Lower leg skin (tissue), 4 donors: Measurements from ENCODE around the gene SOHLH2. TPM values are rescaled to one million over a fixed set of nuclear protein-coding genes. Genes with fewer than 3 reads are reported as not detected.

Source experiments
- DNase-seq, 2 donors: peaks; one replicate each; pipeline ENCODE4 v3.0.0-alpha.2; 2019; ENCODE audit warnings: low spot score in 2 of 2
- H3K4me3 ChIP-seq: fragments of 200-600 bp; sonication (generic); 2 replicates; pipeline ENCODE4 v1.5.1; 2017; ENCODE audit warnings: mild to moderate bottlenecking, low read depth; ENCODE audit not compliant: poor library complexity, severe bottlenecking
- CTCF ChIP-seq, 3 donors: fragments of 450-650 bp; IDR thresholded peaks; one replicate each; pipeline ENCODE4 v1.5.1; 2016; ENCODE audit warnings: antibody characterized with exemption in 3 of 3, mild to moderate bottlenecking in 3 of 3, moderate library complexity in 2 of 3
- POLR2A ChIP-seq, 2 donors: fragments of 450-650 bp; IDR thresholded peaks; one replicate each; pipeline ENCODE4 v1.6.1; 2016 to 2017; ENCODE audit warnings: antibody characterized with exemption in 2 of 2, mild to moderate bottlenecking in 1 of 2, moderate library complexity in 1 of 2
- WGBS, 2 donors: methylation state at CpG; one replicate each; pipeline ENCODE4 v1.1.5; 2018; 5-methylcytosine and 5-hydroxymethylcytosine counted together
- intact Hi-C: fragments of 100-400 bp; cut with DNase I; formaldehyde crosslinking; loops from one replicate; pipeline ENCODE4 v1.15.0; 2023; ENCODE audit warnings: low total_unique reads
- total RNA-seq, 4 donors: library from RNA; depleted of rRNA; stranded (reverse); fragments of >200 nt; gene quantifications; one replicate each; pipeline ENCODE4 v1.1.0, GENCODE V29; 2016

Gene SOHLH2
- total RNA-seq, 4 donors from 2014 or later = not detected

GRCh38 chr13:36210738-36211137 lies 3.6 kb downstream of the SOHLH2 start:
- 86 to 87% methylated on average over 4 of the region's 4 CpGs for WGBS, 2 donors
- intact Hi-C loops = no loop called here
- DNase-seq = no peak
- no peak overlapping the region for H3K4me3 ChIP-seq
- TF ChIP-seq POLR2A (IDR thresholded peaks at IDR 0.05) (no peak), CTCF (IDR thresholded peaks at IDR 0.05) (no peak)

GRCh38 chr13:36207672-36208071 lies 6.7 kb downstream of the SOHLH2 start:
- H3K4me3 ChIP-seq = no peak overlapping the region
- no peak for DNase-seq
- intact Hi-C loops = no loop called here
- TF ChIP-seq CTCF (IDR thresholded peaks at IDR 0.05) (no peak), POLR2A (IDR thresholded peaks at IDR 0.05) (no peak)
- 81 to 88% methylated on average over 5 of the region's 5 CpGs for WGBS, 2 donors

GRCh38 chr13:36193151-36193855 lies 21.1 kb downstream of the SOHLH2 start:
- intact Hi-C loops = no loop called here
- no peak for DNase-seq
- H3K4me3 ChIP-seq = no peak overlapping the region
- TF ChIP-seq POLR2A (IDR thresholded peaks at IDR 0.05) = no peak
- TF ChIP-seq CTCF (IDR thresholded peaks at IDR 0.05) = no peak
- WGBS, 2 donors = 20 to 36% methylated on average over 1 of the region's 1 CpG

GRCh38 chr13:36192166-36192565 lies 22.2 kb downstream of the SOHLH2 start:
- no peak overlapping the region for H3K4me3 ChIP-seq
- WGBS, 2 donors = 70 to 75% methylated on average over 6 of the region's 6 CpGs
- no peak for TF ChIP-seq CTCF (IDR thresholded peaks at IDR 0.05)
- no peak for TF ChIP-seq POLR2A (IDR thresholded peaks at IDR 0.05)

GRCh38 chr13:36190771-36191170 lies 23.6 kb downstream of the SOHLH2 start:
- DNase-seq = no peak
- 85 to 86% methylated on average over 3 of the region's 3 CpGs for WGBS, 2 donors
- H3K4me3 ChIP-seq = no peak overlapping the region
- TF ChIP-seq CTCF (IDR thresholded peaks at IDR 0.05) (no peak), POLR2A (IDR thresholded peaks at IDR 0.05) (no peak)
- intact Hi-C loops = no loop called here

More at GRCh38 chr13:36192166-36192565, 22.2 kb downstream of the SOHLH2 start:
- no peak for DNase-seq
- intact Hi-C loops = no loop called here

GRCh38 chr13:36188441-36188840 lies 25.9 kb downstream of the SOHLH2 start:
- TF ChIP-seq CTCF (IDR thresholded peaks at IDR 0.05) = no peak
- no peak for TF ChIP-seq POLR2A (IDR thresholded peaks at IDR 0.05)
- no peak for DNase-seq
- H3K4me3 ChIP-seq = no peak overlapping the region
- intact Hi-C loops = no loop called here
- WGBS, 2 donors = 94 to 97% methylated on average over 1 of the region's 1 CpG
